Thymus (tissue), 11 donors: ENCODE measurements around the gene RGMA. TPM values are rescaled to one million over a fixed set of nuclear protein-coding genes. Genes with fewer than 3 reads are reported as not detected.

Experiments used
- DNase-seq, 9 donors: peaks; one replicate each; pipeline ENCODE4 v3.0.0-alpha.2; 2013; ENCODE audit warnings: low spot score in 9 of 9, low read depth in 6 of 9, missing footprints in 1 of 9
- H3K27ac ChIP-seq, 2 donors: one replicate each; pipeline ENCODE4 v1.5.1; 2013; ENCODE audit warnings: control low read depth in 1 of 2, low read depth in 1 of 2, low read length in 1 of 2, mild to moderate bottlenecking in 1 of 2, moderate library complexity in 1 of 2
- H3K27me3 ChIP-seq, 2 donors: one replicate each; pipeline ENCODE4 v1.5.1; 2013; ENCODE audit warnings: low read length in 1 of 2; ENCODE audit not compliant: control insufficient read depth in 2 of 2, insufficient read depth in 1 of 2
- H3K36me3 ChIP-seq, 2 donors: one replicate each; pipeline ENCODE4 v1.5.1; 2013; ENCODE audit warnings: low read length in 1 of 2, mild to moderate bottlenecking in 1 of 2, moderate library complexity in 1 of 2; ENCODE audit not compliant: control insufficient read depth in 2 of 2, insufficient read depth in 2 of 2
- H3K4me1 ChIP-seq, 2 donors: one replicate each; pipeline ENCODE4 v1.5.1; 2013; ENCODE audit warnings: low read length in 2 of 2; ENCODE audit not compliant: control insufficient read depth in 2 of 2, insufficient read depth in 2 of 2
- H3K4me3 ChIP-seq, 2 donors: one replicate each; pipeline ENCODE4 v1.5.1; 2013; ENCODE audit warnings: low read length in 2 of 2, control low read depth in 1 of 2, mild to moderate bottlenecking in 1 of 2
- H3K9me3 ChIP-seq, 2 donors: one replicate each; pipeline ENCODE4 v1.5.1; 2013; ENCODE audit warnings: low read length in 1 of 2, mild to moderate bottlenecking in 1 of 2; ENCODE audit not compliant: control insufficient read depth in 2 of 2, insufficient read depth in 1 of 2
- WGBS: extraction: QIAGEN DNeasy Blood & Tissue Kit; methylation state at CpG from one replicate; pipeline ENCODE4 v1.1.7; 2013; 5-methylcytosine and 5-hydroxymethylcytosine counted together
- polyA plus RNA-seq: library from polyadenylated mRNA; stranded (reverse); fragments of 200-250 nt; gene quantifications from one replicate; pipeline ENCODE4 v1.2.3, GENCODE V29; 2013
- total RNA-seq: library from RNA; stranded (reverse); fragments of 120-200 nt; gene quantifications from one replicate; pipeline ENCODE4 v1.2.4, GENCODE V29; 2013
- donor health status: healthy.

The RGMA gene
- total and polyA plus RNA-seq, 2 donors = 0.76 to 5.7 TPM

DNA sequence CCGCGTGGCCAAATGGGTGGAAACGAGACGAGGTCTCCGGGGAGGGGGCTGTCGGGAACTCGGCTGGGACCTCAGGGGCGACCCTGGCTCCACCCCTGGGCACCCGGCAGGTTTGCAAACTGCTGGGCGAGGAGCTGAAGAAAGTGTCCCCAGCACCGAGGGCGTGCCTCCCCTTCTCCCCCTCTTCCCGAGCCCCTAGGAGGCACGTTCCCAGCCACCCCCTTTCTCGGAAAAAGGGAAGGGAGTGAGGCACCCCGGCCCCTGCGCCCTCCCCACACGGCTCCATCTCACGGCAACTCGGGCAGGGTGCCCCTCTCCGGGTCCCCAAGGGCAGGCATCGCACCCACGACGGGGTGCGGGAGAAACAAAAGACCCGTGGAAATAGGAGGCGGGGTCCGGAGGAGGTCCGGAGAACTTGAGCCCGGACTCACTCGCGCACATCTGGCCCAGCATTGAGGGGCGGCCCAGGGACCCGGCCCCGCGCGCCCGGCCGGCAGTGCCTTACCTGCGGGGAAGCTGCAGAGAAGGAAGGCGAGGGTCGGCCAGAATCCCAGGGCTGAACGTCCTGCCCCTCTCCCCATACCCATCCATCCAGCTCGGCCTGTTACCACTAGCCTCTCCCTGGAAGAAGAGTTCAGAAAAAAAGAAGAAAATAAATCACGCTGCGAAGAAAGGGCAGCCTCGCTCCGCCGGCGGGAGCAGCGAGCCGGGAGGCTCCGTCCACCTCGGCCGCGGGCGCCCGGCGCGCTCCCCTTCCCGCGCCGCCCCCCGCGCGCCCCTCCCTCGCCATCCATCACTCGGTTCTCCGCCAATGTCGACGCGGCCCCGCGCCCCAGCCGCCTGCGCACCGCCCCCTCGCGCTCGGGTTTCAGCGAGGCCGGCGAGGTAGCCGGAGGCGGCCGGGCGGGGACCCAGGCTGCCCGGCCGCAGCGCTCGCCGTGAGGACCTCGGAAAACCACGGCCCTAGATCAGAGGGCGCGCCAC is 16.3 kb downstream of the RGMA start:
- H3K27me3 ChIP-seq = peaks cover 41 to 76% of the 10 kb centered on the region in 2 donors
- DNase-seq = peak in 1 of 9 donors; percentile 45
- WGBS = under 1% methylated on average over 96 of the region's 96 CpGs

DNA sequence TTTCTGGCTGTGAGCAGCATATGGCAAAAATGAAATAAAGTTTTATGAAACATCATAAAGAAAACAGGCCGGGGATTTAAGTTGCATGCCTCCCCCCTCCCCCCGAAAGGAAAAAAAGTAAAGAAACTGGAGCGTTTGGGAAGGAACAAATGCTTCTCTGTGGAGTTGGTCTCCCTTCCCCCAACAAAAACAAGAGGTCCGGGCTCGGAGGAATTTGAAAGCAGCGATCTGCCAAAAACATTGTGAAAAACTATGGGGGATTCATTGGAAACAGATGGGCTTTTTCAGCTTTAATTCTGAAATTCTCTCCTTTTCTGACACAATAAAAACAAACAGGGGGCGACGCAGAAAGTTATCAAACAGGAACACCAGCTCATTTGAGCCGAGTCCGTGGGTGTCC is 17.0 kb downstream of the RGMA start:
- DNase-seq = no peak
- peak overlapping the region; percentile 23 to 35 for H3K4me3 ChIP-seq
- peak overlapping the region in 1 of 2 donors; percentile 64 for H3K27ac ChIP-seq
- peaks cover 7 to 15% of the 10 kb centered on the region in 2 donors for H3K4me1 ChIP-seq
- H3K9me3 ChIP-seq = no peaks in the 10 kb centered on the region
- WGBS = 10% methylated on average over 10 of the region's 10 CpGs
- no peaks in the 10 kb centered on the region for H3K36me3 ChIP-seq
- peaks cover 41 to 70% of the 10 kb centered on the region in 2 donors for H3K27me3 ChIP-seq

More for the DNA sequence above, 16.3 kb downstream of the RGMA start:
- peak overlapping the region; percentile 23 to 35 for H3K4me3 ChIP-seq
- no peaks in the 10 kb centered on the region for H3K9me3 ChIP-seq
- peak overlapping the region in 1 of 2 donors; percentile 64 for H3K27ac ChIP-seq
- no peaks in the 10 kb centered on the region for H3K36me3 ChIP-seq
- peaks cover 7 to 15% of the 10 kb centered on the region in 2 donors for H3K4me1 ChIP-seq

GRCh38 chr15:93071469-93071936 is 17.5 kb downstream of the RGMA start:
- DNase-seq = no peak
- peaks cover 41 to 64% of the 10 kb centered on the region in 2 donors for H3K27me3 ChIP-seq
- H3K27ac ChIP-seq = no peak overlapping the region
- peak overlapping the region; percentile 0 to 23 for H3K4me3 ChIP-seq
- H3K4me1 ChIP-seq = peaks cover 7 to 15% of the 10 kb centered on the region in 2 donors
- WGBS = 77% methylated on average over 22 of the region's 22 CpGs
- H3K36me3 ChIP-seq = no peaks in the 10 kb centered on the region
- H3K9me3 ChIP-seq = no peaks in the 10 kb centered on the region

DNA sequence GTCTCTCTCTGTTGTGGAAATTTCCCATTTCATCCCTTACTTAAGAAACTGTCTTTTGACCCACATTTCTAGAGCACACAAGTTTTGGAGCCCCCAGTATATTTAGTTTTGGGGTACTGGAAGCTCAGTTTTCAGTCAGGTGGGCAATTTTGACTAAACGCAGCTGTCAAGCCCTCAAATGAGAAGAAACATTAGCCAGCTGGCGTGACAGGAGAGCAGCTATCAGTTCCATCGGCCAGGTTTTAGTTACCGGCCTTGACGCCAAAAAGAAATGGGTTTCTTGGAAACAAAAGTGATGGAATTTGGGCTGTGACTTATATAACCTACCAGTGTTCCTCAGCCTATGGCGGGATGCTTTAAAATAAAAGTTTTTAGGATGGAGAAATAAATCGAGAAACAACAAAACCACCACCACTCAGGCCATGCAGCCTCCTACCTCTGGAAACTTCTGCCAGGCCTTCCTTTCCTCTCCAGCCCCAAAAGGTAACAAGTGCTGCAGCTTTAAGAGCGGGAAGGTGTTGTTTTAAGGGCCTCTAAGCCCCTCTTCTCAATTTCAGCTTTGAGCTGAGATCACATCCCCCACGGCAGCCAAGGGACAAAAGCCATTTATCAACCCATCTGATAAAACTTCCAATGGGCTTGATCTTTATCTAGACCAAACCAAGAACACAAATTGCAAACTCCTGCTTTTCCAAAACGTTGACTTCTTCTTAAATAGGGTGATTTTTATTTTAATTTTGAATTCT is 18.3 kb downstream of the RGMA start:
- H3K4me3 ChIP-seq = no peak overlapping the region
- no peak for DNase-seq
- WGBS = 82% methylated on average over 10 of the region's 10 CpGs
- no peaks in the 10 kb centered on the region for H3K36me3 ChIP-seq
- H3K27ac ChIP-seq = no peak overlapping the region
- H3K27me3 ChIP-seq = peaks cover 41 to 59% of the 10 kb centered on the region in 2 donors
- H3K4me1 ChIP-seq = peaks cover 7 to 15% of the 10 kb centered on the region in 2 donors
- no peaks in the 10 kb centered on the region for H3K9me3 ChIP-seq

DNA sequence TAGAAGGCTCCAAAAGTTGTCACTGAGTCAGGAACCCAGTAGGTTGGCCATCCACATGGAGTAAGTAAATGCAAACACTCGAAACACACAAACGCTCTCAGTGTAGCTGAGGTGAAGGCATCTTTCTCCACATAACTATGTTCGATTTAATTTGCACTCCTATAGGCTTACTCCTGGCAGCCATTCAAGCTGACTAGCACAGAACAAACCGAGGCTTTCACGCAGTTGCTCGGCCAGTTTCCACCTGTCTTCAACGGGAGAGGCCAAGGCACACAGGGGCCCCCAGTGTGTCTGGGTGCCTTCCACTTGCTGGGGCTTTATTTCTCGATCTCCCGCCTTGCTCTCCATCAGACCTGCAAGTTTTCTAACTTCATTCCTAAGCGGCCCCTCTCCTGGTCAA is 18.9 kb downstream of the RGMA start:
- Histone ChIP-seq H3K4me1 (peaks cover 7 to 15% of the 10 kb centered on the region in 2 donors), H3K4me3 (no peak overlapping the region), H3K36me3 (no peaks in the 10 kb centered on the region), H3K27ac (no peak overlapping the region), H3K27me3 (peaks cover 41 to 54% of the 10 kb centered on the region in 2 donors), H3K9me3 (no peaks in the 10 kb centered on the region)
- no peak for DNase-seq
- WGBS = 92% methylated on average over 10 of the region's 10 CpGs

DNA sequence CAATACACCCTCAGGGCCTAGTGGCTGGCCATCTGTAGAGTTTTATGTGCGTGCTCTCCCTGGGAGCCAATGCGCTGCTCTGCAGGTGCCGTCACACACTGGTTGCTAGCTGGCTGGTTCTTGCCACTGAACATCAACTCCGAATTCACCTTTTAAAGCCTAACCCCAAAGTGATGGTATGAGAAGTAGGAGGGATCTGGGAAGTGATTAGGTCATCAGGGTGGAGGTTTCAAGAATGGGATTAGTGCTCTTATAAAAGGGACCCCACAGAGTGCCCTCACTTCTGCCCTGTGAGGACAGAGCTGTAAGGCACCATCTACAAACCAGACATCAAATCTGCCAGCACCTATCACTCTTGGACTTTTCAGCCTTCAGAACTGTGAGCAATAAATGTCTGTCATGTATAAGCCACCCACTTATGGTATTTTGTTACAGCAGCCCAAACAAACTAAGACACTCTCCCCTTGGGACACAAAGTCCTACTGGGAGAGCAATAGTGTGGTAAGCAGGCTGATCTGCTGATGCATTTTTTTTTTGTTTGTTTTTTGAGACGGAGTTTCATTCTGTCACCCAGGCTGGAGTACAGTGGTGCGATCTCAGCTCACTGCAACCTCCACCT is 20.3 kb downstream of the RGMA start:
- no peak overlapping the region for H3K4me3 ChIP-seq
- H3K27me3 ChIP-seq = peaks cover 29 to 46% of the 10 kb centered on the region in 2 donors
- no peaks in the 10 kb centered on the region for H3K36me3 ChIP-seq
- DNase-seq = no peak
- peaks cover 7 to 19% of the 10 kb centered on the region in 2 donors for H3K4me1 ChIP-seq
- no peaks in the 10 kb centered on the region for H3K9me3 ChIP-seq
- no peak overlapping the region for H3K27ac ChIP-seq
- WGBS = 98% methylated on average over 6 of the region's 6 CpGs

DNA sequence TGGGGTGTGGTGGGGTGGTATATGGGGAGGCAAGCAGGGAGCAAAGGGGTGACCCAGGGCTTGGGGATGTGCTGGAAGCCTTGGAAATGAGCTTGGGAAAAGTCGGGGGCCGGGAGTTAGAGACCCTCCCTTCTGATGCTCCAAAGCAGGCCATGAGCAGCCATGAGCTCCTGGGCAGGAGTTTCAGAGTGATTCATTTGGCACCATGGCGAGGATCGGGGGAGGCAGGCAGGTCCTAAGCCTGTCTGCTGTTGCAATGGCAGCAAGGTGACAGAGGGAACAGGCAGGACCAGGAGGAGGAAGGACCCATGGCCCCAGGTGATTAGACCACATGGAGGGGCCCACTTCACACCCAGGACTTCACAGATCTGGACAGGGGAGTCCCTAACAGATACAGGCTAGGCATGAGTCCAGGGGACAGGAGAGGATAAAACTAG is 21.3 kb downstream of the RGMA start:
- H3K4me3 ChIP-seq = no peak overlapping the region
- peaks cover 20 to 37% of the 10 kb centered on the region in 2 donors for H3K27me3 ChIP-seq
- peaks cover 5 to 18% of the 10 kb centered on the region in 2 donors for H3K4me1 ChIP-seq
- H3K27ac ChIP-seq = no peak overlapping the region
- no peaks in the 10 kb centered on the region for H3K36me3 ChIP-seq
- 97% methylated on average over 4 of the region's 4 CpGs for WGBS
- H3K9me3 ChIP-seq = no peaks in the 10 kb centered on the region
- DNase-seq = no peak

DNA sequence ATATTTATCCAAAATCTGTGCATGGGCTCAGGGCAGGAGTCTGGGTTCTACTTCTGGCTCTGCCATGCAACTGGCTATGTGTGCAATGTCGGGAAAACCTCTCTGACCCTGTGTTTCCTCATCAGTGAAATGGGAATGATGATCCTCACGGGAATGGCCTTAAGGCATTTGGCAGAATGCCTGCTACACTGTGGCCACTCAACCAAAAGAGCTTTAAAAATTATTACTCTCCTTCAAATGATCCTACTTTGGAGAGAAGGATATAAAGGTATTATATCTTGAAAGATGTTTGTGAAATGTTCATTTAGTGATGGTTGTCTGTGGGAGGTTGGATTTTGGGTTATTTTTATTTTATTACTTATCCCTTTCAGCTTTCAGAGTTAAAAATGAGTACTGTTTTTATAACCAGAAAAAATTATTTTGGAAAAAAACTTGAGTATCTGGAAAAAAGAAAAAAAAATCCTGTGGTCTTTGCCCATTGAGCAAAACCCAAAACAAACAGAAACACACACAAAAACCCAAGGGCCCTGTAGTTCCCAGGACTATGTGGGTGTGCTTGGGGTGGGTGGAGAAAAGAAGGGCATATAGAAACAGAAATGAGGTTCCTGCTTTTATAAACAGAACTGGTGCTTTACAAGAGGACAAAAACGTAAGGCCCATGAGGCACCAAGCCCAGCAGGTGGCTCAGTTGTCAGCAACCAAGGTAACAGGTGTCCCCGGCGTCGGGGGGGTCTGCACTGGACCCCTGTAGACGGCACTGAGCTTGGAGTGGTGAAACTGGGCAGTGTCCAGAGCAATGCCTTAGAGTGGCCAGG is 22.0 kb downstream of the RGMA start:
- Histone ChIP-seq H3K27ac (no peak overlapping the region), H3K9me3 (no peaks in the 10 kb centered on the region), H3K36me3 (no peaks in the 10 kb centered on the region), H3K4me1 (peaks cover 0 to 12% of the 10 kb centered on the region in 2 donors), H3K4me3 (no peak overlapping the region), H3K27me3 (peaks cover 13 to 30% of the 10 kb centered on the region in 2 donors)
- WGBS = 82% methylated on average over 7 of the region's 7 CpGs
- no peak for DNase-seq
